HG02623 (cell line): ENCODE data around the gene LRRTM3.

Experiments
- ATAC-seq: cut with Tn5 transposase; IDR thresholded peaks from one replicate; pipeline ENCODE4 v1.9.1; 2021; ENCODE audit warnings: moderate library complexity; ENCODE audit not compliant: unreplicated experiment

The LRRTM3 gene

GRCh38 chr10:67112765-67113164 lies 186.9 kb downstream of the LRRTM3 start:
- ATAC-seq, result no peak

- no peak for ATAC-seq
Measured at GRCh38 chr10:67114945-67115344, 189.1 kb downstream of the LRRTM3 start.

GRCh38 chr10:67115972-67116371 lies 190.1 kb downstream of the LRRTM3 start:
- ATAC-seq, result no peak

DNA sequence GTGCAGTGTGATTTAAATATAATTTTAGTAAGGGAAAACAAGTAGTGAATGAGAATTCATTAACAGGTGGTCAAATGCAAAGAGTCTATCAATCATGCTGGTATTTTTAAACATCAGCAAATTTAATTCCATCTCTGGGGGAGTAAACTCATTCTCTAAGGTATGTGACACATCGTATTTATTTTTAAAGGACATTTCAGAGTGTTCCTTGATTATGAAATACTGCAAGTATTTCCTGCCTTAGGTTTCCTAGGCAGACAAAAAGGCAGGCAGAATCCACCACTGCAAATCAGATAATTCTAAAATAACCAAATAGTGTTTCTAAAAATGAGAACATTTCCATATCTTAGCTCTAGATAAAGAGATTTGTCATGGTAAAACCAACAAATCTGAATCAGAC lies 193.8 kb downstream of the LRRTM3 start:
- ATAC-seq, result no peak

DNA sequence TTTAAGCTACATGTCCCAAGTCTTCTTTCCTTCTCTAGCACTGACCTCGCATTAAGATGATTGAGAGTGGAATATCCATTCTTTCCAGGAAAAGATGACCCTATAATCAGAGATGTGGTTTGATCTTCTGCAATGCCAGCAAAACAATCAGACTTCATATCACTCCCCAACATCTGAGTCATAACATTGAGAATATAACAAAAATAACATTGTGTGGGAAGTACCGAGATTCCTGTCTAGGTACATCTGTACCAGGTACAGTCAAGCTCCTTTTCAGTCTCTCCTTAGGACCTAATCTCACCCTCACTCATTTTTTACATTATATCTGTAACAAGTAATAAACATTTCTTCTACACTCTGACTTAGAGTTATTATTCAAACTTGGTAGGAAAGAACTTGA lies 201.6 kb downstream of the LRRTM3 start:
- no peak for ATAC-seq

GRCh38 chr10:67140641-67141040 lies 214.8 kb downstream of the LRRTM3 start:
- no peak for ATAC-seq

GRCh38 chr10:67141300-67141699 lies 215.5 kb downstream of the LRRTM3 start:
- ATAC-seq, result no peak

GRCh38 chr10:67144530-67144929 lies 218.7 kb downstream of the LRRTM3 start:
- no peak for ATAC-seq
